Gastrocnemius medialis (tissue), 4 donors: ENCODE data around the gene ROR1.

Experiments used
- CTCF ChIP-seq, 5 experiments: fragments of 450-650 bp in 3 of 5; fragments of 200-600 bp in 2 of 5; sonication (generic) in 2 of 5; IDR thresholded peaks in 4 of 5; conservative IDR thresholded peaks in 1 of 5; 1 replicate in 4 of 5; 2 replicates in 1 of 5; pipeline ENCODE4 v1.5.1; 2016 to 2019; ENCODE audit warnings: antibody characterized with exemption in 5 of 5, mild to moderate bottlenecking in 3 of 5, moderate library complexity in 3 of 5
- POLR2A ChIP-seq, 2 donors: fragments of 450-650 bp; IDR thresholded peaks; one replicate each; pipeline ENCODE4 v1.6.1; 2017; ENCODE audit warnings: antibody characterized with exemption in 2 of 2, mild to moderate bottlenecking in 2 of 2, moderate library complexity in 2 of 2

- TF ChIP-seq CTCF (IDR thresholded peaks at IDR 0.05 in 4 of 5, conservative IDR thresholded peaks at IDR 0.05 in 1 of 5) (no peak), POLR2A (IDR thresholded peaks at IDR 0.05) (no peak)
Measured at GRCh38 chr1:64135462-64136223, 361.8 kb downstream of the ROR1 start.
